D341Med (cell line): ENCODE data around the gene GASK1B.

Experiments used
- DNase-seq: peaks from one replicate; pipeline ENCODE4 v3.0.0; 2012; ENCODE audit warnings: low spot score

The GASK1B gene

GRCh38 chr4:158186815-158187214, 14.0 kb upstream of the GASK1B start:
- DNase-seq: no peak

- DNase-seq: no peak
Observed at GRCh38 chr4:158182736-158183135, 9.9 kb upstream of the GASK1B start.

GRCh38 chr4:158181906-158182305, 9.1 kb upstream of the GASK1B start:
- DNase-seq: no peak

GRCh38 chr4:158179465-158179864, 6.6 kb upstream of the GASK1B start:
- no peak for DNase-seq

- no peak for DNase-seq
Observed at GRCh38 chr4:158176776-158177175, 4.0 kb upstream of the GASK1B start.

GRCh38 chr4:158176108-158176507, 3.3 kb upstream of the GASK1B start:
- no peak for DNase-seq

- peak; percentile 27 for DNase-seq
Observed at GRCh38 chr4:158170691-158171561, 1.9 kb downstream of the GASK1B start.

- no peak for DNase-seq
Observed at GRCh38 chr4:158169931-158170690, 2.7 kb downstream of the GASK1B start.

- no peak for DNase-seq
Observed at GRCh38 chr4:158169506-158169905, 3.3 kb downstream of the GASK1B start.

- DNase-seq: no peak
Observed at GRCh38 chr4:158168606-158169005, 4.2 kb downstream of the GASK1B start.

- no peak for DNase-seq
Observed at GRCh38 chr4:158166701-158167100, 6.1 kb downstream of the GASK1B start.

GRCh38 chr4:158164768-158165213, 8.0 kb downstream of the GASK1B start:
- no peak for DNase-seq

GRCh38 chr4:158163941-158164767, 8.7 kb downstream of the GASK1B start:
- DNase-seq: no peak

GRCh38 chr4:158162631-158163030, 10.2 kb downstream of the GASK1B start:
- DNase-seq: no peak

- DNase-seq: no peak
Observed at GRCh38 chr4:158161551-158162354, 11.1 kb downstream of the GASK1B start.

- no peak for DNase-seq
Observed at GRCh38 chr4:158159718-158160094, 13.1 kb downstream of the GASK1B start.

- DNase-seq: no peak
Observed at GRCh38 chr4:158159054-158159717, 13.6 kb downstream of the GASK1B start.

- no peak for DNase-seq
Observed at GRCh38 chr4:158157412-158157811, 15.4 kb downstream of the GASK1B start.

GRCh38 chr4:158155656-158156356, 17.0 kb downstream of the GASK1B start:
- DNase-seq: no peak

- DNase-seq: no peak
Observed at GRCh38 chr4:158147151-158147550, 25.7 kb downstream of the GASK1B start.
